Breast epithelium (tissue), 4 donors: ENCODE results near the gene FLT4. TPM values are rescaled to one million over a fixed set of nuclear protein-coding genes. Genes with fewer than 3 reads are reported as not detected.

Source experiments
- DNase-seq, 2 donors: peaks; one replicate each; pipeline ENCODE4 v3.0.0-alpha.2; 2019; ENCODE audit warnings: low spot score in 2 of 2
- H3K27ac ChIP-seq, 2 donors: fragments of 200-600 bp; sonication (generic) in 1 of 2; one replicate each; pipeline ENCODE4 v1.5.1; 2016 to 2019; ENCODE audit warnings: mild to moderate bottlenecking in 1 of 2
- H3K27me3 ChIP-seq, 2 donors: fragments of 200-600 bp; sonication (generic) in 1 of 2; one replicate each; pipeline versions ENCODE4 v1.5.1 to v1.6.0; 2017 to 2019; ENCODE audit warnings: control low read depth in 1 of 2, mild to moderate bottlenecking in 1 of 2
- H3K36me3 ChIP-seq: fragments of 200-600 bp; one replicate; pipeline ENCODE4 v1.5.1; 2019
- H3K4me1 ChIP-seq, 2 donors: fragments of 200-600 bp; sonication (generic); one replicate each; pipeline ENCODE4 v1.5.1; 2016 to 2019; ENCODE audit warnings: control low read depth in 1 of 2
- H3K4me3 ChIP-seq, 3 donors: fragments of 200-600 bp; sonication (generic); 1 replicate in 2 of 3; 2 replicates in 1 of 3; pipeline ENCODE4 v1.5.1; 2016 to 2019; ENCODE audit warnings: mild to moderate bottlenecking in 3 of 3, moderate library complexity in 2 of 3
- H3K9me3 ChIP-seq, 2 donors: fragments of 200-600 bp; sonication (generic) in 1 of 2; one replicate each; pipeline ENCODE4 v1.5.1; 2016 to 2019; ENCODE audit warnings: control low read depth in 1 of 2
- POLR2A ChIP-seq: fragments of 450-650 bp; IDR thresholded peaks from one replicate; pipeline ENCODE4 v1.6.1; 2016; ENCODE audit warnings: antibody characterized with exemption, mild to moderate bottlenecking, moderate library complexity
- POLR2AphosphoS5 ChIP-seq, 3 donors: sonication (generic); formaldehyde crosslinking; IDR thresholded peaks; one replicate each; pipeline ENCODE4 v1.6.1; 2017; ENCODE audit warnings: antibody characterized with exemption in 3 of 3
- intact Hi-C: fragments of 100-400 bp; cut with DNase I; formaldehyde crosslinking; loops from one replicate; pipeline ENCODE4 v1.15.1; 2023; ENCODE audit warnings: low total_unique reads
- total RNA-seq, 3 donors: library from RNA; depleted of rRNA; stranded (reverse); fragments of >200 nt; gene quantifications; one replicate each; pipeline ENCODE4 v1.1.0, GENCODE V29; 2016
- TF ChIP-seq, protein P1 (sequence below), 3 donors: fragments of 450-650 bp; IDR thresholded peaks; one replicate each; pipeline ENCODE4 v1.5.1; 2016 to 2017; ENCODE audit warnings: antibody characterized with exemption in 3 of 3, mild to moderate bottlenecking in 3 of 3, moderate library complexity in 3 of 3

The FLT4 gene
- total RNA-seq, 3 donors from 2014 or later: 4.3 to 35.7 (median 7.9) TPM

DNA sequence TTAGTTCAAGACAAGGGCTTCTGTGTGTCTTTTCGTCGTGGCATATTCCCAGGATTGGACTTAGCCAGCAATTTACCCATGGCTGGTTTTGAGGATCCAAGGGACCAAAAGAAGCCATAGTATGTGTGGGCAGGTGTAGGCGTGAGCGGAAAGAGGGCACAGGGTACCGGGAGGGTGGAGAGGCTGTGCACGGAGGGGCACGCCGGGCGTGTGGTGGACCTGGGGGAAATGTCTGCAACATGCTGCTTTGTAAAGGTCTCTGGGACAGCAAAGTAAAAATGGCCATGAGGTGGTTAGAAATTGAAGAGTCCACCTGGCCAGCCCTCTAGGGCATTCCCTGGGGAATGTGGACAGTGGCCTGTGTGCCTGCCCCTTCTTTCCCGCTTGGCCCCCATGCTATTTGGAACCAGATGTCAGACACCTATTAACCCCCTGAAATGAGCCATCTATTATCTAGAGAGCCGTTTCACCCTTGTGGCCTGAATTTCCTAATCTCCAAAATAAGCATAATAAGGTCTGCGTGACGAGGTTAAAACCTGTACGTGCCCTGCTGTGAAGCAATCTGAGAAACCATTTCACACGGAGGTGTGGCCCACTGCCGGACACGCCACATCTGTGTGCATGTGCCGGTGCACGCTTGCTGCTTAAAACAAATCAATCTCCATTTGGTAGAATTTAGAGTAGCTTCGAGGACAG lies 5.1 kb downstream of the FLT4 start:
- H3K4me1 ChIP-seq: no peaks in the 10 kb centered on the region
- TF ChIP-seq, protein P1, sequence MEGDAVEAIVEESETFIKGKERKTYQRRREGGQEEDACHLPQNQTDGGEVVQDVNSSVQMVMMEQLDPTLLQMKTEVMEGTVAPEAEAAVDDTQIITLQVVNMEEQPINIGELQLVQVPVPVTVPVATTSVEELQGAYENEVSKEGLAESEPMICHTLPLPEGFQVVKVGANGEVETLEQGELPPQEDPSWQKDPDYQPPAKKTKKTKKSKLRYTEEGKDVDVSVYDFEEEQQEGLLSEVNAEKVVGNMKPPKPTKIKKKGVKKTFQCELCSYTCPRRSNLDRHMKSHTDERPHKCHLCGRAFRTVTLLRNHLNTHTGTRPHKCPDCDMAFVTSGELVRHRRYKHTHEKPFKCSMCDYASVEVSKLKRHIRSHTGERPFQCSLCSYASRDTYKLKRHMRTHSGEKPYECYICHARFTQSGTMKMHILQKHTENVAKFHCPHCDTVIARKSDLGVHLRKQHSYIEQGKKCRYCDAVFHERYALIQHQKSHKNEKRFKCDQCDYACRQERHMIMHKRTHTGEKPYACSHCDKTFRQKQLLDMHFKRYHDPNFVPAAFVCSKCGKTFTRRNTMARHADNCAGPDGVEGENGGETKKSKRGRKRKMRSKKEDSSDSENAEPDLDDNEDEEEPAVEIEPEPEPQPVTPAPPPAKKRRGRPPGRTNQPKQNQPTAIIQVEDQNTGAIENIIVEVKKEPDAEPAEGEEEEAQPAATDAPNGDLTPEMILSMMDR (IDR thresholded peaks at IDR 0.05): no peak
- no peak for TF ChIP-seq POLR2A
- TF ChIP-seq POLR2AphosphoS5 (IDR thresholded peaks at IDR 0.05): no peak
- no peak for DNase-seq
- no peaks in the 10 kb centered on the region for H3K36me3 ChIP-seq
- H3K27ac ChIP-seq: peak overlapping the region in 1 of 2 donors; percentile 35
- intact Hi-C loops: no loop called here
- H3K27me3 ChIP-seq: peaks cover 0 to 21% of the 10 kb centered on the region in 2 donors
- no peak overlapping the region for H3K4me3 ChIP-seq
- H3K9me3 ChIP-seq: no peaks in the 10 kb centered on the region

DNA sequence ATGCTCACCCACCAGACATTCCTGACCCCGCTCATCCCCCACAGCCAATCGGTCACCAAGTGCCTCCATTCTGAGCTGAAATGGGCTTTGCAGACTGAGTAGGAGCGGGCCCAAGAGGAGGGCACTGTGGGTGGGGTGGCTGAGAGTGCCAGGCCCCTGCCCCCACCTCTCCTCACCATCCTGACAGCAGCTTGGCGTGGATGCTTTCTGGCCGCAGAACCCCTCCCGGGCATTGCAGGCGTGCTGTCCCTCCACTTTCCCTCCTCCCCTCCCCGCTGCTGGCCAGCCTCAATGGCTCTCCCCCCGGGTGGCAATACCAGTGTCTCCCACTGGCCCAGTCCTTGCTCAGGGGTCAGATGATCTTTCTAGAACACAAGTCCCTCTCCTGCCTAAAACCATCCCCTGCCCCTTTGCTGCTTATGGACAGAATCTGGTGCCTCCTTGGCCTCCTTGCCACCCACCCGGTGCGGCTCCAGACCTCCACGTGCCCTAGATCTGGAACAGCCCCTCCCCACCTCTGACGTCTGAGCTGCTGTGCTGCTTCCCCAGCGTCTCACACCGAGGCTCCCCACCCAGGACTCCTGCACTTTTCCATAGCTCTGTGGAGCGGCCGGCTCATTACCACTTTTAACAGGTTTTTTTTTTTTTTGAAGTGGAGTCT lies 6.1 kb downstream of the FLT4 start:
- no peak for TF ChIP-seq POLR2AphosphoS5 (IDR thresholded peaks at IDR 0.05)
- H3K27me3 ChIP-seq: peaks cover 0 to 12% of the 10 kb centered on the region in 2 donors
- H3K27ac ChIP-seq: no peak overlapping the region
- no peaks in the 10 kb centered on the region for H3K4me1 ChIP-seq
- no peak for DNase-seq
- intact Hi-C loops: no loop called here
- H3K4me3 ChIP-seq: no peak overlapping the region
- H3K9me3 ChIP-seq: no peaks in the 10 kb centered on the region
- no peaks in the 10 kb centered on the region for H3K36me3 ChIP-seq

DNA sequence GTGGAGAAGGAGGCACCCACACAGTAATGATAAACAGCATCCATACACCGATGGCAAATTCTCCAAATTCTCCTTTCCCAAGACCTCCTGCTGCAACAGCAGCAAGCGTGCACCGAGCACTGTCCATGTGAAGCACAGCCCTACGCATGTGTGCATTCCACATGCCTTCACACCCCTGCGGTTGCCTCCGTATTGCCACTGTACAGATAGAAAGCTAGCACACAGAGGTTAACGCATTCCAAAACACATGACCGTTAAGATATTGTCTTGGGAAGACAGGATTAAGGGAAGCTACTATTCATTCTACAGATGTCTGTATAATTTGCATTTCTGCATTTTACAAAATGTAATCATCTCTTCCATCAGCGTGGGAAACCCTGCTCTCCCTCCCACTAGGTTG lies 6.6 kb downstream of the FLT4 start:
- intact Hi-C loops: no loop called here
- H3K27ac ChIP-seq: no peak overlapping the region
- no peak overlapping the region for H3K4me3 ChIP-seq
- H3K36me3 ChIP-seq: no peaks in the 10 kb centered on the region
- no peaks in the 10 kb centered on the region for H3K9me3 ChIP-seq
- no peaks in the 10 kb centered on the region for H3K4me1 ChIP-seq
- no peak for DNase-seq
- TF ChIP-seq POLR2AphosphoS5 (IDR thresholded peaks at IDR 0.05) (no peak), POLR2A (no peak)
- TF ChIP-seq, protein P1 (IDR thresholded peaks at IDR 0.05): no peak
- peaks cover 0 to 12% of the 10 kb centered on the region in 2 donors for H3K27me3 ChIP-seq

DNA sequence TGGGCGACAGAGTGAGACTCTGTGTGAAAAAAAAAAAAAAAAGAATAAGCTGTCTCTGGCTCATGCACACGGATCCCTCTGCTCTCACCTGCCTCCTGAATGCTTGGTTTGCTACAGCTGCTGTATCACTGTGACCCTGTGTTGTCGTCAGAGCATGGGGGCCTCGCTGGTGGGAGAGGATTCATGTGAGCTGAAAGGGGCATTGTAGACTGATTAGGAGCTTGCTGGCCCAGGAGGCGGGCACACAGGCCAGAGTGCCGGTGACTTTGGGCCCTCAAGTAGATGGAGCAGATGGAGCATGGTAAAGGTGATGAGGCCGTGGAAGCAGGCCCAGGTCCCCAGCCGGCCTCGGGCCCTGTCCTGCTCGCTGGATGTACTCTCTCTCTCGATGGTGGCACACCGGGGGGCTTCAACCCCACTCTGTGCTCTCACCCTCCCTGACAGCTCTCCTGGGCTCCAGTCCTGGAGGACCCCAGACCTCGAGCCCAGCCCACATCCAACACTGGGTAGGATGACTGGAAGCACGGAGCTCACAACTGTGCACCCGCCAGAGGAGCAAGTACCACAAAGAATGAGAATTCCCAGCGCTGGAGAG lies 7.1 kb downstream of the FLT4 start:
- no peak overlapping the region for H3K4me3 ChIP-seq
- H3K27me3 ChIP-seq: peaks cover 0 to 12% of the 10 kb centered on the region in 2 donors
- H3K9me3 ChIP-seq: no peaks in the 10 kb centered on the region
- no peak overlapping the region for H3K27ac ChIP-seq
- TF ChIP-seq, protein P1 (IDR thresholded peaks at IDR 0.05): no peak
- TF ChIP-seq POLR2AphosphoS5 (IDR thresholded peaks at IDR 0.05): no peak
- TF ChIP-seq POLR2A: no peak
- intact Hi-C loops: no loop called here
- H3K4me1 ChIP-seq: no peaks in the 10 kb centered on the region
- no peaks in the 10 kb centered on the region for H3K36me3 ChIP-seq
- no peak for DNase-seq

DNA sequence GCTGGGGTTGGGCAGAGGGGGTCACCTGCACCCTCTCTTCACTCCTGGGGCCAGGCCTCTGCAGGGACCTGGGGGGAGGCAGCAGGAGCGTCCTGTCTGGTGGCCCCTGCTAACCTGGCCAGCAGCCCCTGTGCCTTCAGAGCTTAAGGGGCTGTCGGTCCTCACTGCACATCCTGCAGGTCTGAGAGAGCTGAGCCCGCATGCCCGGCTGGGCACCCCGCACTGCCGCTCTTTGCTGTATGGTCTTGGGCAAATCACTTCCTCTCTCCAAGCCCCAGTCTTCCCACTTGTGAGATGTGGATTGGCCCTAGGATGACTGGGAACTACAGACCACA lies 7.9 kb downstream of the FLT4 start:
- H3K27ac ChIP-seq: no peak overlapping the region
- intact Hi-C loops: no loop called here
- TF ChIP-seq POLR2A: no peak
- TF ChIP-seq, protein P1 (IDR thresholded peaks at IDR 0.05): no peak
- TF ChIP-seq POLR2AphosphoS5 (IDR thresholded peaks at IDR 0.05): no peak
- no peaks in the 10 kb centered on the region for H3K36me3 ChIP-seq
- no peaks in the 10 kb centered on the region for H3K4me1 ChIP-seq
- H3K4me3 ChIP-seq: no peak overlapping the region
- no peaks in the 10 kb centered on the region for H3K9me3 ChIP-seq
- DNase-seq: no peak
- H3K27me3 ChIP-seq: peaks cover 0 to 12% of the 10 kb centered on the region in 2 donors
